ENCODE results near the gene PNMA6E. TPM values are rescaled to one million over a fixed set of nuclear protein-coding genes. Genes with fewer than 3 reads are reported as not detected.
A peak's percentile ranks its signal among the peaks of the same experiment; 100 is the strongest.

PNMA6E gene
- total and polyA plus RNA-seq, 4 donors = 0.08 TPM; not detected in 3

DNA sequence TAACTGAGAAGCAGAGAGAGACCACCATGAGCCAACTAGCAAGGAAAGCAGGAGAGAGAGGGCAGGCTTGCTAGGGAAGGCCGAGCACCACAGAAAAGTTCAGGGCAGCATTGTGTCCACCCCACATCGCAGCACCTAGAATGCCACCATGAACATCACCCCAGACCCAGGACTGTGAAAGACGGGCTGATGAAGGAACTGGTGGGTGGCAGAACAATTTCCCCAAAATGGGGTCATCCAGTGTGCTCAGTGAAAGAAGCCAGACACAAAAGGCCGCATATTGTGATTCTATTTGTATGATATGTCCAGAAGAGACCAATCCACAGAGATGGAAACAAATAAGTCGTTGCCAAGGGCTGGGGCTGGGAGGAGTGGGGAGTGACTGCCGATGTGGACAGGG lies 16.8 kb downstream of the PNMA6E start:
- Histone ChIP-seq H3K36me3 (ENCODE audit: control insufficient read depth in 4 of 4, insufficient read depth in 4 of 4, low read length in 4 of 4) (no peaks in the 10 kb centered on the region), H3K4me3 (no peak overlapping the region), H3K9me3 (ENCODE audit: control insufficient read depth in 4 of 4, insufficient read depth in 3 of 4, low read length in 3 of 4) (peaks cover 0 to 2% (median under 1%) of the 10 kb centered on the region in 4 donors), H3K4me1 (ENCODE audit: control insufficient read depth in 5 of 5, insufficient read depth in 5 of 5, low read length in 5 of 5) (peaks cover 0 to 16% (median 3%) of the 10 kb centered on the region in 5 donors), H3K27me3 (ENCODE audit: control insufficient read depth in 3 of 3, insufficient read depth in 3 of 3, low read length in 2 of 3) (no peaks in the 10 kb centered on the region), H3K27ac (ENCODE audit: low read depth in 1 of 2, low read length in 1 of 2) (no peak overlapping the region), H3K9ac (ENCODE audit: insufficient read depth in 1 of 2, low read length in 2 of 2) (no peak overlapping the region)
- TF ChIP-seq, protein P1, sequence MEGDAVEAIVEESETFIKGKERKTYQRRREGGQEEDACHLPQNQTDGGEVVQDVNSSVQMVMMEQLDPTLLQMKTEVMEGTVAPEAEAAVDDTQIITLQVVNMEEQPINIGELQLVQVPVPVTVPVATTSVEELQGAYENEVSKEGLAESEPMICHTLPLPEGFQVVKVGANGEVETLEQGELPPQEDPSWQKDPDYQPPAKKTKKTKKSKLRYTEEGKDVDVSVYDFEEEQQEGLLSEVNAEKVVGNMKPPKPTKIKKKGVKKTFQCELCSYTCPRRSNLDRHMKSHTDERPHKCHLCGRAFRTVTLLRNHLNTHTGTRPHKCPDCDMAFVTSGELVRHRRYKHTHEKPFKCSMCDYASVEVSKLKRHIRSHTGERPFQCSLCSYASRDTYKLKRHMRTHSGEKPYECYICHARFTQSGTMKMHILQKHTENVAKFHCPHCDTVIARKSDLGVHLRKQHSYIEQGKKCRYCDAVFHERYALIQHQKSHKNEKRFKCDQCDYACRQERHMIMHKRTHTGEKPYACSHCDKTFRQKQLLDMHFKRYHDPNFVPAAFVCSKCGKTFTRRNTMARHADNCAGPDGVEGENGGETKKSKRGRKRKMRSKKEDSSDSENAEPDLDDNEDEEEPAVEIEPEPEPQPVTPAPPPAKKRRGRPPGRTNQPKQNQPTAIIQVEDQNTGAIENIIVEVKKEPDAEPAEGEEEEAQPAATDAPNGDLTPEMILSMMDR (IDR thresholded peaks at IDR 0.05; ENCODE audit: control extremely low read depth, extremely low read depth) = no peak
- no peak for ATAC-seq (ENCODE audit: insufficient read depth, low FRiP score)
- 83 to 99% methylated on average over 6 of the region's 6 CpGs for WGBS, 2 donors
- DNase-seq = no peak

DNA sequence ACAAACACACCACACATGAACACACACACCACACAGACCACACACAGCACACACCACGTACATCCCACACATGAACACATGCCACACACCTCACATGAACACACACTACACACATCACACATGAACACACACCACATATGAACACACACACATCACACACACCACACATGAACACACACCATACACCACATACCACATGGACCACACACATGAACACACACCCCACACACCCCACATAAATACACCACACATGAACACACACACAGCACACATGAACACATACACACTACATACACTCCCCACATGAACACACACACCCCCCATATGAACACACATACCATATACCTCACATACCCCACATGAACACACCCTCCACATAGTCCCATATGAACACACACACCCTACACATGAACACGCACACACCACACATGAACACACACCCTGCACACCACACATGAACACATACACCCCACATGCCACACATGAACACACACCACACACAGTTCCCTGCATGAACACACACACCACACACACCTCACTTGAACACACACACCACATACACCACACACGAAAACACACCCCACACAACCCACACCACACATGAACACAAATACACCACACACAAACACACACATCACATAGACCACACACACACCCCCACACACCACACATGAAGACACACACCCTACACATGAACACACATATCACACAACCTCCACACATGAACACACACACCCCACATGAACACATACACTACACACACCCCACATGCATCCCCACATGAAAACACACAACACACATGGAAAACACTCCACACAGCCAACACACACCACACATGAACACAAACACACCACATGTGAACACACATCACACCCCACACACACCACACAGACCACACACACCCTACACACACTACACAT lies 18.3 kb downstream of the PNMA6E start:
- no peak for ATAC-seq (ENCODE audit: insufficient read depth, low FRiP score)
- Histone ChIP-seq H3K4me1 (ENCODE audit: control insufficient read depth in 5 of 5, insufficient read depth in 5 of 5, low read length in 5 of 5) (peaks cover 0 to 16% (median 3%) of the 10 kb centered on the region in 5 donors), H3K27ac (ENCODE audit: low read depth in 1 of 2, low read length in 1 of 2) (no peak overlapping the region), H3K36me3 (ENCODE audit: control insufficient read depth in 4 of 4, insufficient read depth in 4 of 4, low read length in 4 of 4) (no peaks in the 10 kb centered on the region), H3K9ac (ENCODE audit: insufficient read depth in 1 of 2, low read length in 2 of 2) (peak overlapping the region in 1 of 2 donors; percentile 14), H3K9me3 (ENCODE audit: control insufficient read depth in 4 of 4, insufficient read depth in 3 of 4, low read length in 3 of 4) (peaks cover 0 to 12% (median 0%) of the 10 kb centered on the region in 4 donors), H3K4me3 (no peak overlapping the region), H3K27me3 (ENCODE audit: control insufficient read depth in 3 of 3, insufficient read depth in 3 of 3, low read length in 2 of 3) (no peaks in the 10 kb centered on the region)
- WGBS, 2 donors = 86 to 89% methylated on average over 3 of the region's 3 CpGs
- TF ChIP-seq, protein P1 (IDR thresholded peaks at IDR 0.05; ENCODE audit: control extremely low read depth, extremely low read depth) = no peak
- DNase-seq = no peak

DNA sequence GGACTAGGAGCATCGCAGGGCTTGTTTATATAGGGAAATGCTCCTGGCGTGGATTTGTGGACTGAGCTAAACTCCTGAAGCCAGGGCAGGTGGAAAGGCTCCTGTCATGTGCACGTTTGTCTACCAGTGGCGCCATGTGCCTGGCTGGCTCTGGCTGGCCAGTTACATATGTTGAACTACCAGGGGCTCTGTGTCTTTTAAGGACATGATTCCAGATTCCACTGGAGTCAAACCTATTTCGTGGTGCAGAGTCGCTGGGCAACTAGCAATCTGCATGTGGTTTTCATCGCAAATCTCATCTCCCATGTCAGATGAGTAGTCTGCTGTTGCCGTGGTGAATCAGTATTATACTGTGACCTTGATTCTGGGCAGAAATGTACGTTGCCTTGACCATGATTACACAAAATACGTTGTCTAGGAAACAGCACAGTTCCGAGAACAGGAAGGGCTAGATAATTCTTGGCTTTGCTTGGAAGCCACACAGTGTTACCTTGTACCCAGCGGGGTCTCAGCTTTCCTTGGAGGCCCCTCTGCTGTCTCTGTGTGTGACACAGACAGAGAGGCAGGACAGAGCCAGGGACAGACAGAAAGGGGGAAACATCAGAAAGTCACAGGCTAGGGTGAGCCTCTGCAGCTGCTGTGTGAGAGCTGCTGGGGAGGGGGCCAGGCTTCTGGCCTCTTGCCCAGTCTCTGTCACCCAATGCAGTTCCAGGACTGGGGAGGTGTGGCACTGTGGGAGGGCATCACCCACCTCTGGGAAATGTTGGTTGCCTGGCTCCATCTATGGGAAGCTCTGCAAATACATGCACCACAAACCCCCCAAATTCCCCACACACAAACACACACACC lies 19.2 kb downstream of the PNMA6E start:
- DNase-seq (peak; percentile 92 to 93 (median 93)), ATAC-seq (ENCODE audit: insufficient read depth, low FRiP score) (peak; percentile 51)
- H3K27me3 ChIP-seq (ENCODE audit: control insufficient read depth in 3 of 3, insufficient read depth in 3 of 3, low read length in 2 of 3) = no peaks in the 10 kb centered on the region
- H3K4me3 ChIP-seq = no peak overlapping the region
- H3K9me3 ChIP-seq (ENCODE audit: control insufficient read depth in 4 of 4, insufficient read depth in 3 of 4, low read length in 3 of 4) = peaks cover 0 to 12% (median 2%) of the 10 kb centered on the region in 4 donors
- no peaks in the 10 kb centered on the region for H3K36me3 ChIP-seq (ENCODE audit: control insufficient read depth in 4 of 4, insufficient read depth in 4 of 4, low read length in 4 of 4)
- TF ChIP-seq, protein P1 (IDR thresholded peaks at IDR 0.05; ENCODE audit: control extremely low read depth, extremely low read depth) = no peak
- peak overlapping the region; percentile 30 to 59 for H3K9ac ChIP-seq (ENCODE audit: insufficient read depth in 1 of 2, low read length in 2 of 2)
- peaks cover 0 to 16% (median 3%) of the 10 kb centered on the region in 5 donors for H3K4me1 ChIP-seq (ENCODE audit: control insufficient read depth in 5 of 5, insufficient read depth in 5 of 5, low read length in 5 of 5)
- H3K27ac ChIP-seq (ENCODE audit: low read depth in 1 of 2, low read length in 1 of 2) = peak overlapping the region; percentile 5 to 26
- WGBS, 2 donors = 46 to 56% methylated on average over 11 to 12 of the region's 12 CpGs
